Smooth muscle cell (in vitro differentiated cells): ENCODE results near the gene TBC1D2B. TPM values are rescaled to one million over a fixed set of nuclear protein-coding genes. Genes with fewer than 3 reads are reported as not detected.

Experiments used
- DNase-seq: peaks from one replicate; lab custom pipeline; 2025; ENCODE audit not compliant: unreplicated experiment; lab: John Stamatoyannopoulos, UW
- H2AFZ ChIP-seq: fragments of 200-600 bp; sonication (generic); 2 replicates; pipeline ENCODE4 v1.6.0; 2016; ENCODE audit warnings: antibody characterized with exemption, low read depth, mild to moderate bottlenecking
- H3F3A ChIP-seq: fragments of 200-600 bp; sonication (generic); 2 replicates; pipeline ENCODE4 v1.6.0; 2017; ENCODE audit warnings: antibody characterized with exemption, low read depth
- H3K27ac ChIP-seq: fragments of 200-600 bp; sonication (generic); 2 replicates; pipeline ENCODE4 v1.5.1; 2016; ENCODE audit warnings: low read depth, mild to moderate bottlenecking
- H3K27me3 ChIP-seq: fragments of 200-600 bp; sonication (generic); 2 replicates; pipeline ENCODE4 v1.6.1; 2016; ENCODE audit warnings: low read depth, mild to moderate bottlenecking
- H3K36me3 ChIP-seq: fragments of 200-600 bp; sonication (generic); 2 replicates; pipeline ENCODE4 v1.5.1; 2016; ENCODE audit warnings: low read depth
- H3K4me1 ChIP-seq: fragments of 200-600 bp; sonication (generic); 2 replicates; pipeline ENCODE4 v1.5.1; 2016; ENCODE audit warnings: low read depth
- H3K4me2 ChIP-seq: fragments of 200-600 bp; sonication (generic); 2 replicates; pipeline ENCODE4 v1.6.0; 2016; ENCODE audit warnings: mild to moderate bottlenecking
- H3K4me3 ChIP-seq: fragments of 200-600 bp; sonication (generic); 2 replicates; pipeline ENCODE4 v1.5.1; 2016; ENCODE audit warnings: mild to moderate bottlenecking
- H3K79me2 ChIP-seq: fragments of 200-600 bp; sonication (generic); 2 replicates; pipeline ENCODE4 v1.6.0; 2016; ENCODE audit warnings: low read depth, mild to moderate bottlenecking
- H3K9ac ChIP-seq: fragments of 200-600 bp; sonication (generic); 2 replicates; pipeline ENCODE4 v1.6.0; 2016; ENCODE audit warnings: low read depth
- H3K9me3 ChIP-seq: fragments of 200-600 bp; sonication (generic); replicated peaks from 2 replicates; pipeline ENCODE4 v1.5.1; 2016; ENCODE audit warnings: low read depth
- H4K20me1 ChIP-seq: fragments of 200-600 bp; sonication (generic); 2 replicates; pipeline ENCODE4 v1.6.0; 2016; ENCODE audit warnings: low read depth
- WGBS: methylation state at CpG from one replicate; pipeline ENCODE4 v1.1.7; 2016; ENCODE audit warnings: low lambda C conversion rate; 5-methylcytosine and 5-hydroxymethylcytosine counted together
- polyA plus RNA-seq: library from polyadenylated mRNA; unstranded; fragments of >200 nt; fragmentation: Nextera tagmentation; extraction: Ambion mirVana; gene quantifications from 2 replicates; pipeline ENCODE4 v1.2.1, GENCODE V29; 2016
- total RNA-seq: library from RNA; depleted of rRNA; stranded (reverse); fragments of >200 nt; gene quantifications from 2 replicates; pipeline ENCODE4 v1.2.3, GENCODE V29; 2014
- TF ChIP-seq, protein P1 (sequence below): fragments of 200-600 bp; sonication (generic); IDR thresholded peaks from 2 replicates; pipeline ENCODE4 v1.5.1; 2017; ENCODE audit warnings: borderline replicate concordance, mild to moderate bottlenecking, antibody characterized with exemption; ENCODE audit not compliant: insufficient read depth, poor library complexity, severe bottlenecking

Gene TBC1D2B
- total and polyA plus RNA-seq, 2 experiments from 2014 or later = 14.2 to 19.4 TPM

DNA sequence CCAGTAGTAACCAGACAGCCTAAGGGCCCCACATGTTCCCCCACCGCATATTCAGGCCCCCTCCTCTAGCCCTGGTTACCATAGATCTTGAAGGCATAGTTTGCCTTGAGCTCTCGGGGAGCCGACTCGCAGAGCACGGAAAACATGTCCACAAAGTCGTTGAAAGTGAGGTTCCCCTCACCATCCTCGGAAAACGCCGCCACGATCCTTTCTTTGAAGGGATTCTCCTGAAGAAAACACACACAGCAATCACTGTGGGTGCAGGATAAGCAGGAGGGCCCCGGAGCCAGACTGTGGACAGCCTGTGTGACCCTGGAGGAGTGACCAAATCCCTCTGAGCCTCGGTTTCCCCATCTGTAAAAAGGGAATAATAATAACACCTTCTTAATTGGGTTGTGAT lies 31.6 kb upstream of the TBC1D2B start:
- Histone ChIP-seq H3F3A (no peaks in the 10 kb centered on the region), H3K79me2 (no peaks in the 10 kb centered on the region), H3K9me3 (no peaks in the 10 kb centered on the region), H4K20me1 (no peaks in the 10 kb centered on the region), H3K4me1 (no peaks in the 10 kb centered on the region), H3K27me3 (no peaks in the 10 kb centered on the region), H3K9ac (no peak overlapping the region), H3K4me2 (no peak overlapping the region), H2AFZ (no peak overlapping the region), H3K36me3 (no peaks in the 10 kb centered on the region), H3K4me3 (no peak overlapping the region), H3K27ac (no peak overlapping the region)
- WGBS = 90% methylated on average over 12 of the region's 12 CpGs
- DNase-seq = no peak
- TF ChIP-seq, protein P1, sequence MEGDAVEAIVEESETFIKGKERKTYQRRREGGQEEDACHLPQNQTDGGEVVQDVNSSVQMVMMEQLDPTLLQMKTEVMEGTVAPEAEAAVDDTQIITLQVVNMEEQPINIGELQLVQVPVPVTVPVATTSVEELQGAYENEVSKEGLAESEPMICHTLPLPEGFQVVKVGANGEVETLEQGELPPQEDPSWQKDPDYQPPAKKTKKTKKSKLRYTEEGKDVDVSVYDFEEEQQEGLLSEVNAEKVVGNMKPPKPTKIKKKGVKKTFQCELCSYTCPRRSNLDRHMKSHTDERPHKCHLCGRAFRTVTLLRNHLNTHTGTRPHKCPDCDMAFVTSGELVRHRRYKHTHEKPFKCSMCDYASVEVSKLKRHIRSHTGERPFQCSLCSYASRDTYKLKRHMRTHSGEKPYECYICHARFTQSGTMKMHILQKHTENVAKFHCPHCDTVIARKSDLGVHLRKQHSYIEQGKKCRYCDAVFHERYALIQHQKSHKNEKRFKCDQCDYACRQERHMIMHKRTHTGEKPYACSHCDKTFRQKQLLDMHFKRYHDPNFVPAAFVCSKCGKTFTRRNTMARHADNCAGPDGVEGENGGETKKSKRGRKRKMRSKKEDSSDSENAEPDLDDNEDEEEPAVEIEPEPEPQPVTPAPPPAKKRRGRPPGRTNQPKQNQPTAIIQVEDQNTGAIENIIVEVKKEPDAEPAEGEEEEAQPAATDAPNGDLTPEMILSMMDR = no peak

DNA sequence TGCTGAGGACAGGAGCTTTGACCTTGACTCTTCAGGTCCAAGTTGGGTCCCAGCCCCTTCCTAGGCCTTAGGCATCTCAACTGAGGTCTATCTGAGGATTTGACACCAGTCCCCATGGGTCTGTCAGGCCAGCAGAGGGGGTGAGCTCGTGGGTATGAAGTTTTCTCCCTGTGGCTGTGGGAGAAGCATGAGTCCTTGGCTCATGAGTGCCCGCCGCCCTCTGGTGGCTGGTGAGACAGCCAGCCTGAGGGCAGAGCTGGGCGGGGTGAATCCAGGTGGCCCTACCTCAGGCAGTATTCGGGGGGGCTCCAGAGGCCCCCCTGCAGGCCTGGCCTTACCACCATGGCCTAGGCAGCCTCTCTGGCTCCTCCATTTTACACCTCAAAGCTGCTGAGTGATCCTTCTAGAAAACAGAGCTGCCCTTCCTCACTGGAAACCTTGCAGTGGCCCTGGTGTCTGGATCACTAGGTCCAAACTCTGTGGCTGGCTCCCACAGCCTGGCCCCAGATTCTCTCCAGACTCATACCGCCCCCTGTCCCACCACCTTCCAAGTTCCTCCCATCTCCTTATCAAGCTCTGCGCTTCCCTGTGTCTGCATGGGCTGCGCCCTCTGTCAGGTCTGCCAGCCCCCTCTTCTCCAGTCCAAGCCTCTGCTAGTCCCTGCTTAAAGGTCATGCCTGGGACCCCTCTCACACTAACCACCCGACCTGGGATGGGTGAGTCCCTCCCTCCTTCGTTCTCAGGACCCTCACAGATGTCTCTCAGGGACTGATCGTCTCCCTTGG lies 31.0 kb upstream of the TBC1D2B start:
- Histone ChIP-seq H3K79me2 (no peaks in the 10 kb centered on the region), H3K27ac (no peak overlapping the region), H3K4me2 (no peak overlapping the region), H4K20me1 (no peaks in the 10 kb centered on the region), H3K4me3 (no peak overlapping the region), H3K36me3 (no peaks in the 10 kb centered on the region), H3F3A (no peaks in the 10 kb centered on the region), H3K4me1 (no peaks in the 10 kb centered on the region), H2AFZ (no peak overlapping the region), H3K9me3 (no peaks in the 10 kb centered on the region), H3K27me3 (no peaks in the 10 kb centered on the region), H3K9ac (no peak overlapping the region)
- 53% methylated on average over 10 of the region's 11 CpGs for WGBS
- TF ChIP-seq, protein P1 = peak; percentile 87
- DNase-seq = peak; percentile 42

DNA sequence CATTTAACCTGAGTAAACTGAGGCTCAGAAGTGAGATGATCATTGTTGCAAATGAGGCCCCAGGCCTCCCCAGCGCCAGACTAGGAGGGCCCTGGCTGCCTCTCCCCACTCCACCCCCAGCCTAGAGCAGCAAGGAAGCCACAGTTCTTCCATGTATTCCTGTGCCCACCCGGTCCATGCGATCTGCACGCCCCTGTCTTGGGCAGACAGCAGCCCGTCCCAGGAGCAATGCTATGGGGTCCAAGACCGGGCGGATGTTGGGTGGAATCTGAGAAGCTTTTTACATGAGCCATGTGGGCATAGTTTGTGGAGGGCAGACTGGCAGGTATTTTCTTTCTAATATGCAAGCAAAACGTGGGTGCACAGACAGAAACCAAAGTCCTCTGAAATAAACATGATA lies 30.0 kb upstream of the TBC1D2B start:
- H3K79me2 ChIP-seq = no peaks in the 10 kb centered on the region
- no peaks in the 10 kb centered on the region for H3K27me3 ChIP-seq
- no peaks in the 10 kb centered on the region for H3F3A ChIP-seq
- H4K20me1 ChIP-seq = no peaks in the 10 kb centered on the region
- no peak for DNase-seq
- no peak overlapping the region for H3K9ac ChIP-seq
- no peaks in the 10 kb centered on the region for H3K36me3 ChIP-seq
- no peaks in the 10 kb centered on the region for H3K4me1 ChIP-seq
- H3K4me2 ChIP-seq = no peak overlapping the region
- no peaks in the 10 kb centered on the region for H3K9me3 ChIP-seq
- H3K27ac ChIP-seq = no peak overlapping the region
- TF ChIP-seq, protein P1 = no peak
- H3K4me3 ChIP-seq = no peak overlapping the region
- 95% methylated on average over 8 of the region's 8 CpGs for WGBS
- H2AFZ ChIP-seq = no peak overlapping the region
